ENCODE data around the gene SLC27A2.

Gene SLC27A2

GRCh38 chr15:50246631-50247030 lies 64.6 kb downstream of the SLC27A2 start:
- TF ChIP-seq TAF1 (IDR thresholded peaks at IDR 0.05; ENCODE audit: borderline replicate concordance, insufficient read depth, low read length) = no peak
- TF ChIP-seq REST (IDR thresholded peaks at IDR 0.05; ENCODE audit: insufficient read depth in 1 of 2, low read depth in 2 of 2, low read length in 2 of 2) = no peak
- TF ChIP-seq SIN3A (IDR thresholded peaks at IDR 0.05; ENCODE audit: borderline replicate concordance, insufficient read depth, low read length) = no peak
- no peak for TF ChIP-seq POLR2AphosphoS5 (IDR thresholded peaks at IDR 0.05; ENCODE audit: low read depth, low read length)
- TF ChIP-seq FOXP2 (optimal IDR thresholded peaks at IDR 0.05; ENCODE audit: borderline replicate concordance, extremely low read depth, extremely low read length, insufficient read depth) = no peak

DNA sequence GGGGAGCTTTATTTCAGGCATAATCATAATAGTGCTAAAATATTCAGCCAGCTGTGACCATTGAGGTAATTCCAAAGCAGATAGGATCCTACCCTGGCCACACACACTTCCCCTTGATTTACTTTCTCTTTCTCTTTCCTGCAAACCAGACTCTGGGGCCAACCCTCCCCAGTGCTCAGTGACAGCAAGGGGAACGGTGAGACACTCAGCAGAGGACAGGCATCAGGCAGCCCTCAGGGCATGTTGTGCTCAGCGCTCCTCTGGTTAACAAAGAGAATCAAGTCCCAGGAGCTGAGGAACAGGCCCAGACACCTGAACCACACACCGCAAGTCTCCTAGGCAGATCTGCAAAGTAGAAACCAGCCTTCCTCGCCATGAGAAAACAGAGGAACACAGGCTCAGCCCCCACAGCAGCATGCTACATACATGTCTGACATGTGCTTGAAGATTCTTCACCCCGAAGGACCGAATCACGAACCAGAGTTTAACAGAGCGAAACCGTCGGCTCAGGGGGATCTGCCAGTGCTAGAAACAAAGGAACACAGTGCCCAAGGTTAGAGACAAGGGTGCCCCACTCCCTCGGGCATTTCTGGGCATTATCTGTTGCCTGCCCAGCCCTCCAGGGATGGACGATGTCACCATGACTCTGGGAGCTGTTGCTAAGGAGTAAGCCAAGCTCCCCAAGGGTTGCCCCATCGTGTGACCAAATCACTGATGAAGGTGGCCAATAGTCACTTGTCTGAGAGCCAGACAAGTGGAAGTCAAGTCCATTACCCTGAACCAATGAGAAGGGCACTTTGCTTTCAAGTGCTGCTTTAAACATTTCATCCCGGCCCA lies 66.0 kb downstream of the SLC27A2 start:
- TF ChIP-seq SIN3A (IDR thresholded peaks at IDR 0.05; ENCODE audit: borderline replicate concordance, insufficient read depth, low read length) = no peak
- no peak for TF ChIP-seq TAF1 (IDR thresholded peaks at IDR 0.05; ENCODE audit: borderline replicate concordance, insufficient read depth, low read length)
- no peak for TF ChIP-seq FOXP2 (optimal IDR thresholded peaks at IDR 0.05; ENCODE audit: borderline replicate concordance, extremely low read depth, extremely low read length, insufficient read depth)
- no peak for TF ChIP-seq REST (IDR thresholded peaks at IDR 0.05; ENCODE audit: insufficient read depth in 1 of 2, low read depth in 2 of 2, low read length in 2 of 2)
- TF ChIP-seq POLR2AphosphoS5 (IDR thresholded peaks at IDR 0.05; ENCODE audit: low read depth, low read length) = no peak

DNA sequence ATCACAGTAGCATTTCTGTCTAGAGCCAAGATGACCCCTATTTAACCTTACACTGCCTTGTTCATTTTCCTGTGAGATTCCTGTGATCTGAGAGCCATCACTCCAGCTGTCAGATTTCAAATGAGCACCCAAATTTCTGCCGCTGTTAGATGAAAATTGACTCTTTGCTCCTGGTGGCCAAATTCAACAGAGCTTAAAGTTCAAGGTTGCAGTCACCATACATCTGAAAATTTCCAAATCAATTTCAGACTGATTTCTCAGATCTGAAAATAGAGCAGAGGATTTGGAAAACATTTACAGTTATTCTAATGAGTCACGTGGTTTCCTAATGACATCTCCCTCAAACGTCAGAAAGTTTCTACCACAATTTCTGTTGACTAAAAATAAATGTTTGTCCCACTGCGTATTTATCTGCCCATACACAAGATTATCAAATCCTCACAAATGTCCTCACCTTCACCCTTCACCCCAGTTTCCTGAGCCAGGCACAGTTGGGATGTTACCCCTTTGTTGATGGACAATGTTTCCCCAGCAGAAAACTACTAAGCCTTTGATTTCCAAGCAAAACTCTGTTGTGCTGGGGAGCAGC lies 67.1 kb downstream of the SLC27A2 start:
- no peak for TF ChIP-seq FOXP2 (optimal IDR thresholded peaks at IDR 0.05; ENCODE audit: borderline replicate concordance, extremely low read depth, extremely low read length, insufficient read depth)
- TF ChIP-seq POLR2AphosphoS5 (IDR thresholded peaks at IDR 0.05; ENCODE audit: low read depth, low read length) = no peak
- no peak for TF ChIP-seq REST (IDR thresholded peaks at IDR 0.05; ENCODE audit: insufficient read depth in 1 of 2, low read depth in 2 of 2, low read length in 2 of 2)
- no peak for TF ChIP-seq TAF1 (IDR thresholded peaks at IDR 0.05; ENCODE audit: borderline replicate concordance, insufficient read depth, low read length)
- TF ChIP-seq SIN3A (IDR thresholded peaks at IDR 0.05; ENCODE audit: borderline replicate concordance, insufficient read depth, low read length) = no peak

DNA sequence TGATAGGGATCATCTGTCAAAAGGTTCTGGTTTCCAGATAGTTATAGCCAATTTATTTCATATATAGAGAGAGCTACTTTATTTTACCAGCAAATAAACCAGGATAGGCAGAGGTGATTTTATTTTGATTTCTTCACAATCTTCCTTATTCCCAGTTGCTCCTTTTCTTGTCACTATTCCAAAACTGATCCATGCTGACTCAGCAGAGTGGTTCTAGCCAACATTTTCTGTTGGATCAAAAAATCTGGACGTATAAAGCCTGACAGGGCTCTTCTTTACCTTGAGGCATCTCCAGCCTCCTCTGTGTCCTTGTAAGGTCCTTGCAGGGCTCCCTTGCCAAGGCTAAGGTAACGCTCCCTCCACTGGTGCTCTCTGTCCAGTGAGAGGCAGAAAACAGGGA lies 67.7 kb downstream of the SLC27A2 start:
- TF ChIP-seq POLR2AphosphoS5 (IDR thresholded peaks at IDR 0.05; ENCODE audit: low read depth, low read length) (no peak), TAF1 (IDR thresholded peaks at IDR 0.05; ENCODE audit: borderline replicate concordance, insufficient read depth, low read length) (no peak)

DNA sequence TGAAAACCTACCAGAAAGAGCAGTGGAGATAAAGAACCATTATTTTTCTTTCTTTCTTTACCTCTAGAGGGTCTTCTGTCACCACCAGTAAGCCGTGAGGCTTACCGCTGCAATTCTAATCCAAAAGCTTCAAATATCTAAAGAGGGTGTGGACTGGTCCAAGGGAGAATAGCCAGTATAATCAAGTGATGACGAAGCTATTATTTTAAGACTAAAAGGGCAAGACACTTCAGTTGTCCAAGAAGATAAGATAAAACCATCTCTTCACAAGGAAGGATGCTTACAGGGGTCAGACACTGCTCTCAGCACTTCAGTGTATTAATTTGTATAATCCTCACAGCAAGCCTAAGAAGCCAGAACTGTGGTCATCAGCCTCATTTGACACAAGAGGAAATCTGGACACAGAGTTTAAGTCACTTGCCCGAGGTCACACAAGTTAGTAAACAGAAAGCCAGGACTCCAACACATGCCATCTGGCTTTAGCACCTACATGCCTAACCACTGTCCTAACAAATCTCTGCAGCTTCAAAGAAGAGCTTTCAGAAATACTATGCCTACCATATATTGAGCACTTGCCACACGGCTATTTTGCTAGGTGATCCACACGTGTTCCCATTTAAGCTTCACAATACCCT lies 68.9 kb downstream of the SLC27A2 start:
- TF ChIP-seq SIN3A (IDR thresholded peaks at IDR 0.05; ENCODE audit: borderline replicate concordance, insufficient read depth, low read length) = no peak
- TF ChIP-seq REST (IDR thresholded peaks at IDR 0.05; ENCODE audit: insufficient read depth in 1 of 2, low read depth in 2 of 2, low read length in 2 of 2) = no peak
- TF ChIP-seq TAF1 (IDR thresholded peaks at IDR 0.05; ENCODE audit: borderline replicate concordance, insufficient read depth, low read length) = no peak
- no peak for TF ChIP-seq FOXP2 (optimal IDR thresholded peaks at IDR 0.05; ENCODE audit: borderline replicate concordance, extremely low read depth, extremely low read length, insufficient read depth)
- TF ChIP-seq POLR2AphosphoS5 (IDR thresholded peaks at IDR 0.05; ENCODE audit: low read depth, low read length) = no peak
